HepG2 (cell line): ENCODE data around the gene KLHDC7A. TPM values are rescaled to one million over a fixed set of nuclear protein-coding genes. Genes with fewer than 3 reads are reported as not detected.

Source experiments
- GLI4 ChIP-seq: sonication (generic); formaldehyde crosslinking; IDR thresholded peaks from 2 replicates; pipeline ENCODE4 v1.5.1; 2020; ENCODE audit warnings: missing genetic modification reagents, mild to moderate bottlenecking, moderate library complexity, borderline replicate concordance
- RNF2 ChIP-seq: fragments of 450-650 bp; conservative IDR thresholded peaks from 2 replicates; pipeline ENCODE4 v1.6.1; 2016; ENCODE audit warnings: low read depth
- SETDB1 ChIP-seq: sonication (generic); formaldehyde crosslinking; IDR thresholded peaks from 2 replicates; pipeline ENCODE4 v1.5.1; 2020; ENCODE audit warnings: missing genetic modification reagents, mild to moderate bottlenecking, borderline replicate concordance
- ZFP41 ChIP-seq: sonication (generic); formaldehyde crosslinking; IDR thresholded peaks from 2 replicates; pipeline ENCODE4 v1.4.0; 2020; ENCODE audit warnings: mild to moderate bottlenecking, missing genetic modification reagents, borderline replicate concordance
- ZNF225 ChIP-seq: sonication (generic); formaldehyde crosslinking; IDR thresholded peaks from 2 replicates; pipeline ENCODE4 v1.4.0; 2020; ENCODE audit warnings: mild to moderate bottlenecking, missing genetic modification reagents
- ZNF34 ChIP-seq: sonication (generic); formaldehyde crosslinking; IDR thresholded peaks from 2 replicates; pipeline ENCODE4 v1.4.0; 2020; ENCODE audit warnings: mild to moderate bottlenecking, missing genetic modification reagents, borderline replicate concordance
- polyA plus RNA-seq, 8 experiments: library from polyadenylated mRNA; depleted of rRNA in 3 of 8; stranded (reverse) in 7 of 8; unstranded in 1 of 8; fragments of >200 nt; fragmentation: Illumina TruSeq in 4 of 8; extraction: Trizol in 4 of 8; gene quantifications; 2 replicates each; pipeline versions ENCODE4 v1.2.1 to v1.2.3, GENCODE V29; 2011 to 2016; ENCODE audit warnings: low read depth in 4 of 8, missing spikeins in 1 of 8, mixed read lengths in 1 of 8; ENCODE audit not compliant: insufficient read depth in 1 of 8
- total RNA-seq, 5 experiments: library from RNA; depleted of rRNA; stranded (reverse); fragments of >200 nt; fragmentation: Illumina TruSeq; extraction: Trizol; gene quantifications; 2 replicates each; pipeline ENCODE4 v1.2.3, GENCODE V29; 2016; ENCODE audit warnings: low read depth in 1 of 5
- TF ChIP-seq, protein P1 (sequence below): sonication (generic); formaldehyde crosslinking; IDR thresholded peaks from 2 replicates; pipeline ENCODE4 v1.4.0; 2020; ENCODE audit warnings: missing genetic modification reagents, mild to moderate bottlenecking, borderline replicate concordance
- TF ChIP-seq, protein P2 (sequence below): IDR thresholded peaks from 2 replicates; pipeline ENCODE4 v1.6.1; 2016; ENCODE audit warnings: missing biosample characterization, missing genetic modification reagents, low read depth
- TF ChIP-seq, protein P3 (sequence below): sonication (generic); formaldehyde crosslinking; IDR thresholded peaks from 2 replicates; pipeline ENCODE4 v1.4.0; 2020; ENCODE audit warnings: low read depth, missing genetic modification reagents

Gene KLHDC7A
- total and polyA plus RNA-seq, 2 of the 13 experiments (the other 11 are each of a cell fraction or from before 2014, with no cell fraction given), result 0.15 to 1.8 TPM

DNA sequence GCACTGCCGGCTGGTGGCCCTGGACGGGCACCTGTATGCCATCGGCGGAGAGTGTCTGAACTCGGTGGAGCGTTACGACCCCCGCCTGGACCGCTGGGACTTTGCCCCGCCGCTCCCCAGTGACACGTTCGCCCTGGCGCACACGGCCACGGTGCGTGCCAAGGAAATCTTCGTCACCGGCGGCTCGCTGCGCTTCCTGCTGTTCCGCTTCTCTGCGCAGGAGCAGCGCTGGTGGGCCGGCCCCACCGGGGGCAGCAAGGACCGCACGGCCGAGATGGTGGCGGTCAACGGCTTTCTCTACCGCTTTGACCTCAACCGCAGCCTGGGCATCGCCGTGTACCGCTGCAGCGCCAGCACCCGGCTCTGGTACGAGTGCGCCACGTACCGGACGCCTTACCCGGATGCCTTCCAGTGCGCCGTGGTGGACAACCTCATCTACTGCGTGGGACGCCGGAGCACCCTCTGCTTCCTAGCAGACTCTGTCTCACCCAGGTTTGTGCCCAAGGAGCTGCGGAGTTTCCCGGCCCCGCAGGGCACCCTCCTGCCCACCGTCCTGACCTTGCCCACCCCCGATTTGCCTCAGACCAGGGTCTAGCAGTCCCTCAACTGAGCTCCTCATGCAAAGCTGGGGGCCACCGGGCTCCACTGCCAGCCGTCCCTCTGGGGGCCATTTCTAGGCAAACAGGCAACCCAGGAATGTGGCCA is 2.1 kb downstream of the KLHDC7A start (continued):
- TF ChIP-seq SETDB1 (CRISPR knock-in tag), result no peak
- no peak for TF ChIP-seq ZNF34
- TF ChIP-seq, protein P1, sequence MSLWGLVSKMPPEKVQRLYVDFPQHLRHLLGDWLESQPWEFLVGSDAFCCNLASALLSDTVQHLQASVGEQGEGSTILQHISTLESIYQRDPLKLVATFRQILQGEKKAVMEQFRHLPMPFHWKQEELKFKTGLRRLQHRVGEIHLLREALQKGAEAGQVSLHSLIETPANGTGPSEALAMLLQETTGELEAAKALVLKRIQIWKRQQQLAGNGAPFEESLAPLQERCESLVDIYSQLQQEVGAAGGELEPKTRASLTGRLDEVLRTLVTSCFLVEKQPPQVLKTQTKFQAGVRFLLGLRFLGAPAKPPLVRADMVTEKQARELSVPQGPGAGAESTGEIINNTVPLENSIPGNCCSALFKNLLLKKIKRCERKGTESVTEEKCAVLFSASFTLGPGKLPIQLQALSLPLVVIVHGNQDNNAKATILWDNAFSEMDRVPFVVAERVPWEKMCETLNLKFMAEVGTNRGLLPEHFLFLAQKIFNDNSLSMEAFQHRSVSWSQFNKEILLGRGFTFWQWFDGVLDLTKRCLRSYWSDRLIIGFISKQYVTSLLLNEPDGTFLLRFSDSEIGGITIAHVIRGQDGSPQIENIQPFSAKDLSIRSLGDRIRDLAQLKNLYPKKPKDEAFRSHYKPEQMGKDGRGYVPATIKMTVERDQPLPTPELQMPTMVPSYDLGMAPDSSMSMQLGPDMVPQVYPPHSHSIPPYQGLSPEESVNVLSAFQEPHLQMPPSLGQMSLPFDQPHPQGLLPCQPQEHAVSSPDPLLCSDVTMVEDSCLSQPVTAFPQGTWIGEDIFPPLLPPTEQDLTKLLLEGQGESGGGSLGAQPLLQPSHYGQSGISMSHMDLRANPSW (CRISPR knock-in tag), result no peak
- TF ChIP-seq GLI4 (CRISPR knock-in tag), result no peak
- TF ChIP-seq RNF2, result no peak
- TF ChIP-seq, protein P2, sequence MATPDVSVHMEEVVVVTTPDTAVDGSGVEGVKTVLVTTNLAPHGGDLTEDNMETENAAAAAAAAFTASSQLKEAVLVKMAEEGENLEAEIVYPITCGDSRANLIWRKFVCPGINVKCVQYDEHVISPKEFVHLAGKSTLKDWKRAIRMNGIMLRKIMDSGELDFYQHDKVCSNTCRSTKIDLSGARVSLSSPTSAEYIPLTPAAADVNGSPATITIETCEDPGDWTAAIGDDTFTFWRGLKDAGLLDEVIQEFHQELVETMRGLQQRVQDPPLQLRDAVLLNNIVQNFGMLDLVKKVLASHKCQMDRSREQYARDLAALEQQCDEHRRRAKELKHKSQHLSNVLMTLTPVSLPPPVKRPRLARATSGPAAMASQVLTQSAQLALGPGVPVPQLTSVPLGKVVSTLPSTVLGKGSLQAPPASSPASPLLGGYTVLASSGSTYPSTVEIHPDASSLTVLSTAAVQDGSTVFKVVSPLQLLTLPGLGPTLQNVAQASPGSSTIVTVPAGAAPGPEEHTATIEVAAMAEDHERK (CRISPR knock-in tag), result no peak
- TF ChIP-seq ZFP41 (CRISPR knock-in tag), result no peak
- TF ChIP-seq, protein P3, sequence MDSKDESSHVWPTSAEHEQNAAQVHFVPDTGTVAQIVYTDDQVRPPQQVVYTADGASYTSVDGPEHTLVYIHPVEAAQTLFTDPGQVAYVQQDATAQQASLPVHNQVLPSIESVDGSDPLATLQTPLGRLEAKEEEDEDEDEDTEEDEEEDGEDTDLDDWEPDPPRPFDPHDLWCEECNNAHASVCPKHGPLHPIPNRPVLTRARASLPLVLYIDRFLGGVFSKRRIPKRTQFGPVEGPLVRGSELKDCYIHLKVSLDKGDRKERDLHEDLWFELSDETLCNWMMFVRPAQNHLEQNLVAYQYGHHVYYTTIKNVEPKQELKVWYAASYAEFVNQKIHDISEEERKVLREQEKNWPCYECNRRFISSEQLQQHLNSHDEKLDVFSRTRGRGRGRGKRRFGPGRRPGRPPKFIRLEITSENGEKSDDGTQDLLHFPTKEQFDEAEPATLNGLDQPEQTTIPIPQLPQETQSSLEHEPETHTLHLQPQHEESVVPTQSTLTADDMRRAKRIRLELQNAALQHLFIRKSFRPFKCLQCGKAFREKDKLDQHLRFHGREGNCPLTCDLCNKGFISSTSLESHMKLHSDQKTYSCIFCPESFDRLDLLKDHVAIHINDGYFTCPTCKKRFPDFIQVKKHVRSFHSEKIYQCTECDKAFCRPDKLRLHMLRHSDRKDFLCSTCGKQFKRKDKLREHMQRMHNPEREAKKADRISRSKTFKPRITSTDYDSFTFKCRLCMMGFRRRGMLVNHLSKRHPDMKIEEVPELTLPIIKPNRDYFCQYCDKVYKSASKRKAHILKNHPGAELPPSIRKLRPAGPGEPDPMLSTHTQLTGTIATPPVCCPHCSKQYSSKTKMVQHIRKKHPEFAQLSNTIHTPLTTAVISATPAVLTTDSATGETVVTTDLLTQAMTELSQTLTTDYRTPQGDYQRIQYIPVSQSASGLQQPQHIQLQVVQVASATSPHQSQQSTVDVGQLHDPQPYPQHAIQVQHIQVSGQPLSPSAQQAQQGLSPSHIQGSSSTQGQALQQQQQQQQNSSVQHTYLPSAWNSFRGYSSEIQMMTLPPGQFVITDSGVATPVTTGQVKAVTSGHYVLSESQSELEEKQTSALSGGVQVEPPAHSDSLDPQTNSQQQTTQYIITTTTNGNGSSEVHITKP (CRISPR knock-in tag), result no peak
- no peak for TF ChIP-seq ZNF225 (CRISPR knock-in tag)
